Ovary (tissue), 10 donors: Measurements from ENCODE around the gene XPC. TPM values are rescaled to one million over a fixed set of nuclear protein-coding genes. Genes with fewer than 3 reads are reported as not detected.
"Not testable (repeated sequence)": the region's sequence is repeated elsewhere in the genome, so short reads cannot be mapped to it uniquely, and the experiment has no call there.

Source experiments
- DNase-seq, 5 donors: peaks; one replicate each; pipeline ENCODE4 v3.0.0-alpha.2; 2019 to 2020
- H3K27ac ChIP-seq, 2 donors: fragments of 200-600 bp; one replicate each; pipeline versions ENCODE4 v1.5.1 to v1.8.0; 2019 to 2022
- H3K27me3 ChIP-seq: fragments of 200-600 bp; one replicate; pipeline ENCODE4 v1.8.0; 2022
- H3K36me3 ChIP-seq: fragments of 200-600 bp; sonication (generic); one replicate; pipeline ENCODE4 v1.5.1; 2019
- H3K4me1 ChIP-seq: one replicate; pipeline ENCODE4 v1.8.1; 2013; ENCODE audit warnings: mild to moderate bottlenecking, moderate library complexity; ENCODE audit not compliant: insufficient read depth
- H3K4me3 ChIP-seq: fragments of 200-600 bp; sonication (generic); one replicate; pipeline ENCODE4 v1.5.1; 2017
- H3K9me3 ChIP-seq, 2 donors: fragments of 200-600 bp in 1 of 2; sonication (generic) in 1 of 2; one replicate each; pipeline versions ENCODE4 v1.5.1 to v1.8.1; 2013 to 2019; ENCODE audit warnings: mild to moderate bottlenecking in 1 of 2, moderate library complexity in 1 of 2
- EP300 ChIP-seq: sonication (generic); formaldehyde crosslinking; IDR thresholded peaks from one replicate; pipeline ENCODE4 v1.6.1; 2017; ENCODE audit warnings: antibody characterized with exemption
- POLR2A ChIP-seq: fragments of 450-650 bp; IDR thresholded peaks from one replicate; pipeline ENCODE4 v1.6.1; 2017; ENCODE audit warnings: antibody characterized with exemption, mild to moderate bottlenecking, moderate library complexity
- WGBS, 3 donors: extraction: QIAGEN DNeasy Blood & Tissue Kit in 1 of 3; methylation state at CpG; one replicate each; pipeline versions ENCODE4 v1.1.5 to v1.1.7; 2013 to 2017; 5-methylcytosine and 5-hydroxymethylcytosine counted together
- intact Hi-C, 4 donors: fragments of 100-400 bp; cut with DNase I; formaldehyde crosslinking; loops; one replicate each; pipeline versions ENCODE4 v1.11.0 to v1.15.1; 2022 to 2023
- long read RNA-seq, 3 donors: library from polyadenylated mRNA in 2 of 3; unstranded in 2 of 3; transcript quantifications; one replicate each; pipeline ENCODE4 v2.0.0 and lab custom pipeline, GENCODE V29; 2021 to 2026
- polyA plus RNA-seq, 2 donors: library from polyadenylated mRNA; stranded (reverse); fragments of 200-250 nt in 1 of 2; fragments of 350-450 nt in 1 of 2; fragmentation: Illumina TruSeq in 1 of 2; extraction: RNeasy Lipid Tissue Mini Kit (QIAGEN cat#74804) in 1 of 2; gene quantifications; one replicate each; pipeline ENCODE4 v1.2.3, GENCODE V29; 2013 to 2014
- total RNA-seq, 7 donors: library from RNA; depleted of rRNA in 2 of 7; stranded (reverse); fragments of >200 nt in 2 of 7; fragmentation: NEBNext Ultra II Directional in 3 of 7; extraction: Animal tissue kit (Norgen Biotek cat#: 25700) in 3 of 7; gene quantifications; one replicate each; pipeline versions ENCODE4 v1.1.0 to v1.2.4, GENCODE V29; 2016 to 2023
- TF ChIP-seq, protein P1 (sequence below), 3 donors: fragments of 450-650 bp in 2 of 3; fragments of 200-600 bp in 1 of 3; IDR thresholded peaks; one replicate each; pipeline versions ENCODE4 v1.5.1 to v1.8.0; 2016 to 2022; ENCODE audit warnings: antibody characterized with exemption in 3 of 3, mild to moderate bottlenecking in 1 of 3
- donor health status: DM: no; HTN: no; CAD: no; lungs with moderate emphysema.
- donor health status: DM: no; HTN: no; CAD: no.
- donor health status: Bipolar disorder and iron deficiency.
- donor health status: DM: yes; HTN: yes; CAD: no.
- donor health status: DM: no; HTN: no; CAD: no.
- donor health status: DM: yes; HTN: yes; CAD: no.

Gene XPC
- total RNA-seq (10 to 100 TPM; 38.7 to 50.8 (median 40.6) TPM), polyA plus RNA-seq (10 to 100 TPM; 36.2 to 63.1 TPM)
- long read RNA-seq, donor 1, transcript XPC-201 (16 exons, 3,832 nt) = major isoform, 32 of 154 reads
- long read RNA-seq, donor 1, partial matches to known transcripts = 90 of 154 reads
- long read RNA-seq, donor 1, other reads (novel, unspliced or antisense) = 32 of 154 reads
- long read RNA-seq, donor 2, transcript XPC-201 (16 exons, 3,832 nt) = major isoform, 8 of 523 reads
- long read RNA-seq, donor 2, partial matches to known transcripts = 514 of 523 reads
- long read RNA-seq, donor 2, other reads (novel, unspliced or antisense) = 0 of 523 reads
- long read RNA-seq, donor 3, transcript XPC-201 (16 exons, 3,832 nt) = major isoform, 81 of 113 reads
- long read RNA-seq, donor 3, partial matches to known transcripts = 23 of 113 reads
- long read RNA-seq, donor 3, other reads (novel, unspliced or antisense) = 9 of 113 reads

DNA sequence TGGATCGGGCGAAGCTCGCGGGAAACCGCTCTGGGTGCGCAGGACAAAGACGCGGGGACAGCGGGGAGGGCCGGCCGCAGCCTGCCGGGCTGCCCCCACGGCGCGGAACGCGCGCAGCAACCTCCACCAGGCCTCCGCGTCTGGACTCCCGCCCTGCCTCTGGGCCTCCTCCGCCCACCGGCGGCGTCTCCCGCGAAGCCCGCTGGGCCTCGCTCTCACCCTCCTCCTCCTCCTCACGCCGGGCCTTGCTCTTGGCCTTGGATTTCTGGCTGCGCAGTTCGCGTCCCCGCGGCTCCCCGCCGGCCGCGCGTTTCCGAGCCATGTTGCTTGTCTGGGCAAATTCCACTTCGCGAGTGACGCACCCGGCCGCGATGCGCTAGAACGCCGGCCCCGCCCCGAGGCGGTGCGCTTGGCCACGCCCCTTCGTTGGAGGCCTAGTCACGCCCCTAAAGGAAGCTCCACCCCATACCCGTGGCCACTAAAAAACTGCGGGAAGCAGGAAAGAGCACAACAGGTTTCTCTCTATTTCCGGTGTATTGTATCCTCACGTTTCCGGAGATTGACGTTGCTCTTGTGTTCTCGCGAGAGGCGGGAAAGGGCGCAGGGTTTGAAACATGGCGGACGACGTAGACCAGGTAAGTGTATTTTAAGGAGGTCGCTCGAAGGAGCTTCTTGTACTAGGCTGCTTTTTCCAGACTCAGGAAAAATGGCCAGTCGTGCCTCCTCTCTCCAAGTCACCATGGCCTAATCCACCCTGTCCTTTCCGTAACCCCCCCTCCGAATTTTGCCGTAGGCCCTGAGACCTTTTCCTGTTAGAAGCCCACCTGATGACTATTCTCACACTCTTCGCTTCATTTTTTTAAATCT, at the start of gene XPC, which contains the start of gene LSM3:
XPC (minus strand) TSS at position 355 of the 867 bp plus-strand sequence; CDS start at position 322, 33 bp downstream.
LSM3 (plus strand) TSS at position 571 of the 867 bp plus-strand sequence; CDS start at position 615, 44 bp downstream.
- Histone ChIP-seq H3K36me3 (no peaks in the 10 kb centered on the region), H3K27ac (peak within 1 kb of the TSS; percentile 92 to 96), H3K4me1 (peaks cover 11% of the 10 kb centered on the region), H3K27me3 (no peaks in the 10 kb centered on the region), H3K4me3 (peak within 1 kb of the TSS; percentile 97), H3K9me3 (no peaks in the 10 kb centered on the region)
- peak; percentile 97 to 99 (median 98) for DNase-seq
- 0 to 1% (median 1%) methylated on average over 69 to 78 of the region's 78 CpGs for WGBS, 3 donors
- TF ChIP-seq, protein P1, sequence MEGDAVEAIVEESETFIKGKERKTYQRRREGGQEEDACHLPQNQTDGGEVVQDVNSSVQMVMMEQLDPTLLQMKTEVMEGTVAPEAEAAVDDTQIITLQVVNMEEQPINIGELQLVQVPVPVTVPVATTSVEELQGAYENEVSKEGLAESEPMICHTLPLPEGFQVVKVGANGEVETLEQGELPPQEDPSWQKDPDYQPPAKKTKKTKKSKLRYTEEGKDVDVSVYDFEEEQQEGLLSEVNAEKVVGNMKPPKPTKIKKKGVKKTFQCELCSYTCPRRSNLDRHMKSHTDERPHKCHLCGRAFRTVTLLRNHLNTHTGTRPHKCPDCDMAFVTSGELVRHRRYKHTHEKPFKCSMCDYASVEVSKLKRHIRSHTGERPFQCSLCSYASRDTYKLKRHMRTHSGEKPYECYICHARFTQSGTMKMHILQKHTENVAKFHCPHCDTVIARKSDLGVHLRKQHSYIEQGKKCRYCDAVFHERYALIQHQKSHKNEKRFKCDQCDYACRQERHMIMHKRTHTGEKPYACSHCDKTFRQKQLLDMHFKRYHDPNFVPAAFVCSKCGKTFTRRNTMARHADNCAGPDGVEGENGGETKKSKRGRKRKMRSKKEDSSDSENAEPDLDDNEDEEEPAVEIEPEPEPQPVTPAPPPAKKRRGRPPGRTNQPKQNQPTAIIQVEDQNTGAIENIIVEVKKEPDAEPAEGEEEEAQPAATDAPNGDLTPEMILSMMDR (IDR thresholded peaks at IDR 0.05) = peak in 1 of 3 donors; percentile 21
- TF ChIP-seq EP300 = peak; percentile 27
- TF ChIP-seq POLR2A = peak; percentile 98
- intact Hi-C loops = loop anchor here in 2 of 4 donors (2.0 to 10.0 kb wide), 3 partner anchors 54 to 766 kb away; partner anchors contain the start of genes CHCHD4 (in 2 of the 2), TMEM43 (in 2 of the 2) and NR2C2 (in 1 of the 2)

DNA sequence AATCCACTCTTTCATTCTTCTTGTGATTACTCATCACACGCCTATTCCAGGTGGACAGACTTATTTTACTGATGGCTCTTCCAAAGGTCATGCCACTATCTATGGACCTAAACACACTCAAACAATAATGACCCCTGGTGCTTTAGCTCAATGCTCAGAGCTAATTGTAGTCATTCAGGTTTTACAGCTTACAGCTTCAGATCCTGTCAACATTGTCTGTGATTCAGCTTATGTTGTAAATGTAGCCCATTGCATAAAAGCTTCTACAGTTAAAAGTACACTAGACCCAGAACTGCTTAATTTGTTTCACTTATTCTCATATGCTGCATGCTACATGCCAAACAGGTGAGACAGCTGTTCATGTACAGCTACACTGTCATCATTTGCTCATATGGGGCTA, 49.5 kb upstream of the XPC start:
- Histone ChIP-seq H3K4me1 (peaks cover 25% of the 10 kb centered on the region), H3K36me3 (no peaks in the 10 kb centered on the region), H3K9me3 (no peaks in the 10 kb centered on the region), H3K27me3 (no peaks in the 10 kb centered on the region), H3K4me3 (no peak overlapping the region), H3K27ac (no peak overlapping the region)
- WGBS, 3 donors = 40 to 93% (median 93%) methylated on average over 1 of the region's 1 CpG
- TF ChIP-seq POLR2A (no peak), EP300 (no peak)
- TF ChIP-seq, protein P1 (IDR thresholded peaks at IDR 0.05) = no peak
- intact Hi-C loops = no loop called here
- no peak for DNase-seq

DNA sequence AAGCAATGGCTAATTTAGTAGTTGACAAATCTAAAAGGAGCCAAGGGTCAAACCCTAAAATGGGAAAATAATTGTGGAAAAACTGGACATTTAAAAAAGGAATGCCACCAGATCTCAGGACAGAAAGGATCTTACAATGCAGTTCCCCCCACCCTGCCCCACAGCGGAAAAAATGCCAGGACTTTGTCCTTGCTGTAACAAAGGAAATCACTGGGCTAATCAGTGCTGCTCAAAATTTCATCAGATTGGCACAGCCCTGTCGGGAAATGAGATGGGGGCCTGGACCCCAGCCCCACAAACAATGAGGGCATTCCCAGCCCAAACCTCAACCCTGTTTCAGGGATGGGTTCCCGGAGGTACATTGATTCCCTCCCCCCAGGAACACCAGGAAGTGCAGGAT, 48.0 kb upstream of the XPC start:
- WGBS, 3 donors = 55 to 76% (median 64%) methylated on average over 3 of the region's 3 CpGs
- H3K4me1 ChIP-seq = peaks cover 25% of the 10 kb centered on the region
- H3K9me3 ChIP-seq, H3K27ac ChIP-seq, intact Hi-C loops, H3K4me3 ChIP-seq, H3K36me3 ChIP-seq, H3K27me3 ChIP-seq: not testable (repeated sequence)
- peak in 1 of 5 donors; percentile 9 for DNase-seq

DNA sequence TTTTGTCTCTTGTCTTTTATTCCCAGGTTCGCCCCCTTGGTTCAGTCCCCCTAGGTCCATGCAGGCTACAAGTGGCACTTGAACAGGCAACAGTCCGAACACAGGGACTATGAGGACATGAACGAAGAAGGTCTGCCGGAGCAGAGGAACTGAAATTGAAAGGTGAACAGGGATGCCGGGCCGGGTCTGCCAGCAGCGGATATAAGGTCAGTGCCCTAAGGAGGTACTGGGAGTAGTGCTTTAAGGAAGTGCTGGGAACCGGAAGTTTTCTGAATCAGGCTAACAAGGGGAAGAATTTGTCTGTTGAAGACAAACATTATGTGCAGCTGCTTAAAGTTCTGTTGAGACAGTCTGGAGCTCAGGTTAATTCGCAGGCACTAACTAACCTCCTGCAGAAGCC, 47.0 kb upstream of the XPC start:
- intact Hi-C loops = no loop called here
- Histone ChIP-seq H3K4me3 (no peak overlapping the region), H3K9me3 (peaks cover 0 to 3% of the 10 kb centered on the region in 2 donors), H3K27me3 (no peaks in the 10 kb centered on the region), H3K36me3 (no peaks in the 10 kb centered on the region), H3K27ac (no peak overlapping the region), H3K4me1 (peaks cover 25% of the 10 kb centered on the region)
- TF ChIP-seq EP300 (no peak), POLR2A (no peak)
- TF ChIP-seq, protein P1 (IDR thresholded peaks at IDR 0.05) = no peak
- WGBS, 3 donors = 15 to 38% (median 20%) methylated on average over 9 of the region's 9 CpGs
- no peak for DNase-seq
